ENCODE results near the gene SNAP91. TPM values are rescaled to one million over a fixed set of nuclear protein-coding genes. Genes with fewer than 3 reads are reported as not detected.

Gene SNAP91
- total and polyA plus RNA-seq, 2 donors (not counting 1 experiment from before 2014, with no cell fraction given), result not detected

DNA sequence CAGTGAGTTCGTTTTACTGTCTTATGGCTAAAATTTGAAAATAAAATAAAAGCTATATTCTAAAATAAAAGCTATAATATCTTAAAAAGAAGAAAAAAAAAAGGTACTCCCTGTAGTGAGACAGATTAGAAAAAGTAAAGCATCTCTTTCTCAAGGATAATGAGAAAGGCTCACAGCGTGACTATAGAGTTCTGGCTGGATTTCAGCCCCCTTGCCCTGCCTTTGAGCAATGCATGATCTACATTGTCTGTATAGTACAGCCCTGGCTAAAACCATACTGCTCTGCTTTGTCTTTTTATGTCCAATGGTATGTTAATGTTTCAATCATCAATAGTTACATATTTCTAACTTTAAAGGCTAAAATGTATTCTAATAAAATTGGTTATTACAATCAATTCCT, 105.3 kb downstream of the SNAP91 start:
- TF ChIP-seq EZH2 (IDR thresholded peaks at IDR 0.05; ENCODE audit: borderline replicate concordance, insufficient read depth, low read depth, low read length, poor library complexity, severe bottlenecking), result no peak
- TF ChIP-seq, protein P1, sequence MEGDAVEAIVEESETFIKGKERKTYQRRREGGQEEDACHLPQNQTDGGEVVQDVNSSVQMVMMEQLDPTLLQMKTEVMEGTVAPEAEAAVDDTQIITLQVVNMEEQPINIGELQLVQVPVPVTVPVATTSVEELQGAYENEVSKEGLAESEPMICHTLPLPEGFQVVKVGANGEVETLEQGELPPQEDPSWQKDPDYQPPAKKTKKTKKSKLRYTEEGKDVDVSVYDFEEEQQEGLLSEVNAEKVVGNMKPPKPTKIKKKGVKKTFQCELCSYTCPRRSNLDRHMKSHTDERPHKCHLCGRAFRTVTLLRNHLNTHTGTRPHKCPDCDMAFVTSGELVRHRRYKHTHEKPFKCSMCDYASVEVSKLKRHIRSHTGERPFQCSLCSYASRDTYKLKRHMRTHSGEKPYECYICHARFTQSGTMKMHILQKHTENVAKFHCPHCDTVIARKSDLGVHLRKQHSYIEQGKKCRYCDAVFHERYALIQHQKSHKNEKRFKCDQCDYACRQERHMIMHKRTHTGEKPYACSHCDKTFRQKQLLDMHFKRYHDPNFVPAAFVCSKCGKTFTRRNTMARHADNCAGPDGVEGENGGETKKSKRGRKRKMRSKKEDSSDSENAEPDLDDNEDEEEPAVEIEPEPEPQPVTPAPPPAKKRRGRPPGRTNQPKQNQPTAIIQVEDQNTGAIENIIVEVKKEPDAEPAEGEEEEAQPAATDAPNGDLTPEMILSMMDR (IDR thresholded peaks at IDR 0.05), result no peak
- H3K4me3 ChIP-seq (ENCODE audit: control extremely low read depth in 1 of 5, extremely low read depth in 1 of 5, insufficient read depth in 1 of 5, low read depth in 2 of 5, low read length in 4 of 5), result no peak overlapping the region
- no peaks in the 10 kb centered on the region for H4K20me1 ChIP-seq (ENCODE audit: control insufficient read depth, insufficient read depth, low read length, poor library complexity, severe bottlenecking)
- no peaks in the 10 kb centered on the region for H3K4me1 Mint-ChIP-seq
- no peak overlapping the region for H2AFZ ChIP-seq (ENCODE audit: insufficient read depth, low read depth, low read length, poor library complexity, severe bottlenecking)
- DNase-seq (no peak), ATAC-seq (ENCODE audit: low read depth) (no peak)
- H3K36me3 ChIP-seq (replicated peaks in 1 of 2; ENCODE audit: control extremely low read depth in 1 of 2, control insufficient read depth in 1 of 2, extremely low read depth in 1 of 2, insufficient read depth in 2 of 2, low read length in 1 of 2), result no peaks in the 10 kb centered on the region
- ChIA-PET POLR2A (no interaction called here), CTCF (interaction anchor here (1.6 kb wide), 1 partner anchor 12 kb away, joined by 6 read pairs; no protein-coding TSS in a partner anchor)
- no peaks in the 10 kb centered on the region for H3K27me3 Mint-ChIP-seq
- H3K27ac Mint-ChIP-seq, result no peak overlapping the region
- no peak overlapping the region for H3K4me3 Mint-ChIP-seq
- no peaks in the 10 kb centered on the region for H3K4me1 ChIP-seq (ENCODE audit: control insufficient read depth in 2 of 2, insufficient read depth in 2 of 2, low read length in 2 of 2)
- H3K9ac ChIP-seq (ENCODE audit: low read length), result no peak overlapping the region
- H3K79me2 ChIP-seq (ENCODE audit: control insufficient read depth, insufficient read depth, low read length), result no peaks in the 10 kb centered on the region
- H3K9me3 Mint-ChIP-seq (ENCODE audit: insufficient read depth), result no peaks in the 10 kb centered on the region
- WGBS (ENCODE audit: insufficient coverage), result 86% methylated on average over 1 of the region's 2 CpGs
- intact Hi-C loops (cut with micrococcal nuclease), result no loop called here
- H3K27me3 ChIP-seq (replicated peaks in 1 of 4; ENCODE audit: control extremely low read depth in 1 of 4, control insufficient read depth in 3 of 4, insufficient read depth in 4 of 4, low read length in 3 of 4), result no peaks in the 10 kb centered on the region
- H3K4me2 ChIP-seq (replicated peaks; ENCODE audit: low read depth, low read length, poor library complexity, severe bottlenecking), result no peak overlapping the region
- H3K27ac ChIP-seq (ENCODE audit: low read length in 2 of 2), result no peak overlapping the region
- no peaks in the 10 kb centered on the region for H3K9me3 ChIP-seq (ENCODE audit: control extremely low read depth in 1 of 3, control insufficient read depth in 2 of 3, insufficient read depth in 1 of 3, low read length in 2 of 3)

DNA sequence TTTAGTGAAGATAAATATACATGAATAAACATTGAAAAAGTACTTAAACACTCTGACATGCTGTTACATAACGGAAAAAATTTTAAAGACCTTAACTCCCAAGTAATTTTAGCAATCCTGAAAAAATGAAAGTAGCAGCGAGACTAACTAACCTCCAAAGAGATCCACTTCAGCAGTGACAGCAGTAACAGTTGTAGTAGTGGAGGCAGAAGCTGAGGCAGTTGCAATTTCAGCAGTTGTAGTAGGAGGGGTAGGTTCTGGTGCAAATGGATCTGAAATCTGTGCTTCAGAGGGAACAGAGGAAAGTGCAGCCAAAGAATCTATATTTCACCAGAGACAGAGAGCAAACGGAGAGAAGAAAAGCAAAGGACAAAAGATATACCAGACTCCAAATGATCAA, 107.8 kb downstream of the SNAP91 start:
- H3K9ac ChIP-seq (ENCODE audit: low read length), result no peak overlapping the region
- TF ChIP-seq, protein P1 (IDR thresholded peaks at IDR 0.05), result no peak
- no peak for TF ChIP-seq EZH2 (IDR thresholded peaks at IDR 0.05; ENCODE audit: borderline replicate concordance, insufficient read depth, low read depth, low read length, poor library complexity, severe bottlenecking)
- Mint-ChIP-seq H3K27me3 (no peaks in the 10 kb centered on the region), H3K4me1 (no peaks in the 10 kb centered on the region), H3K27ac (no peak overlapping the region), H3K4me3 (no peak overlapping the region), H3K9me3 (ENCODE audit: insufficient read depth) (no peaks in the 10 kb centered on the region)
- H3K27ac ChIP-seq (ENCODE audit: low read length in 2 of 2), result no peak overlapping the region
- no peaks in the 10 kb centered on the region for H3K79me2 ChIP-seq (ENCODE audit: control insufficient read depth, insufficient read depth, low read length)
- no peak for DNase-seq
- no CpG with 5 or more reads among the region's 3 CpGs for WGBS (ENCODE audit: insufficient coverage)
- H3K4me3 ChIP-seq (ENCODE audit: control extremely low read depth in 1 of 5, extremely low read depth in 1 of 5, insufficient read depth in 1 of 5, low read depth in 2 of 5, low read length in 4 of 5), result no peak overlapping the region
- no peaks in the 10 kb centered on the region for H3K27me3 ChIP-seq (replicated peaks in 1 of 4; ENCODE audit: control extremely low read depth in 1 of 4, control insufficient read depth in 3 of 4, insufficient read depth in 4 of 4, low read length in 3 of 4)
- H4K20me1 ChIP-seq (ENCODE audit: control insufficient read depth, insufficient read depth, low read length, poor library complexity, severe bottlenecking), result no peaks in the 10 kb centered on the region
- no peak for ATAC-seq (ENCODE audit: low read depth)
- H3K4me2 ChIP-seq (replicated peaks; ENCODE audit: low read depth, low read length, poor library complexity, severe bottlenecking), result no peak overlapping the region
- POLR2A ChIA-PET, result no interaction called here
- H3K36me3 ChIP-seq (replicated peaks in 1 of 2; ENCODE audit: control extremely low read depth in 1 of 2, control insufficient read depth in 1 of 2, extremely low read depth in 1 of 2, insufficient read depth in 2 of 2, low read length in 1 of 2), result no peaks in the 10 kb centered on the region
- no peaks in the 10 kb centered on the region for H3K9me3 ChIP-seq (ENCODE audit: control extremely low read depth in 1 of 3, control insufficient read depth in 2 of 3, insufficient read depth in 1 of 3, low read length in 2 of 3)
- no peak overlapping the region for H2AFZ ChIP-seq (ENCODE audit: insufficient read depth, low read depth, low read length, poor library complexity, severe bottlenecking)
- H3K4me1 ChIP-seq (ENCODE audit: control insufficient read depth in 2 of 2, insufficient read depth in 2 of 2, low read length in 2 of 2), result no peaks in the 10 kb centered on the region
- intact Hi-C loops (cut with micrococcal nuclease), result no loop called here
- CTCF ChIA-PET, result interaction anchor here (0.7 to 1.1 kb wide), 2 partner anchors 14 to 87 kb away, joined by 3 to 4 read pairs; no protein-coding TSS in a partner anchor
